HEK293T (cell line): ENCODE data around the gene TAS2R41.

Experiments used
- ARNT ChIP-seq: fragments of 450-650 bp; IDR thresholded peaks from 2 replicates; pipeline ENCODE4 v1.6.1; 2017; ENCODE audit warnings: mild to moderate bottlenecking
- BHLHE40 ChIP-seq: fragments of 450-650 bp; IDR thresholded peaks from 2 replicates; pipeline ENCODE4 v1.6.1; 2016; ENCODE audit warnings: mild to moderate bottlenecking, moderate library complexity, borderline replicate concordance
- CTBP1 ChIP-seq: fragments of 450-650 bp; IDR thresholded peaks from 2 replicates; pipeline ENCODE4 v1.6.1; 2016; ENCODE audit warnings: borderline replicate concordance
- FOXA1 ChIP-seq: fragments of 450-650 bp; IDR thresholded peaks from 2 replicates; pipeline ENCODE4 v1.6.1; 2016; ENCODE audit warnings: mild to moderate bottlenecking
- FOXM1 ChIP-seq: fragments of 450-650 bp; IDR thresholded peaks from 2 replicates; pipeline ENCODE4 v1.6.1; 2017; ENCODE audit warnings: mild to moderate bottlenecking, borderline replicate concordance
- HDGF ChIP-seq: fragments of 450-650 bp; IDR thresholded peaks from 2 replicates; pipeline ENCODE4 v1.6.1; 2017; ENCODE audit warnings: antibody characterized with exemption, borderline replicate concordance
- L3MBTL2 ChIP-seq: fragments of 450-650 bp; conservative IDR thresholded peaks from 2 replicates; pipeline ENCODE4 v1.6.1; 2016; ENCODE audit warnings: mild to moderate bottlenecking
- NFRKB ChIP-seq: fragments of 450-650 bp; IDR thresholded peaks from 2 replicates; pipeline ENCODE4 v1.6.1; 2016; ENCODE audit warnings: mild to moderate bottlenecking, moderate library complexity
- TARDBP ChIP-seq: fragments of 450-650 bp; IDR thresholded peaks from 2 replicates; pipeline ENCODE4 v1.6.1; 2016

DNA sequence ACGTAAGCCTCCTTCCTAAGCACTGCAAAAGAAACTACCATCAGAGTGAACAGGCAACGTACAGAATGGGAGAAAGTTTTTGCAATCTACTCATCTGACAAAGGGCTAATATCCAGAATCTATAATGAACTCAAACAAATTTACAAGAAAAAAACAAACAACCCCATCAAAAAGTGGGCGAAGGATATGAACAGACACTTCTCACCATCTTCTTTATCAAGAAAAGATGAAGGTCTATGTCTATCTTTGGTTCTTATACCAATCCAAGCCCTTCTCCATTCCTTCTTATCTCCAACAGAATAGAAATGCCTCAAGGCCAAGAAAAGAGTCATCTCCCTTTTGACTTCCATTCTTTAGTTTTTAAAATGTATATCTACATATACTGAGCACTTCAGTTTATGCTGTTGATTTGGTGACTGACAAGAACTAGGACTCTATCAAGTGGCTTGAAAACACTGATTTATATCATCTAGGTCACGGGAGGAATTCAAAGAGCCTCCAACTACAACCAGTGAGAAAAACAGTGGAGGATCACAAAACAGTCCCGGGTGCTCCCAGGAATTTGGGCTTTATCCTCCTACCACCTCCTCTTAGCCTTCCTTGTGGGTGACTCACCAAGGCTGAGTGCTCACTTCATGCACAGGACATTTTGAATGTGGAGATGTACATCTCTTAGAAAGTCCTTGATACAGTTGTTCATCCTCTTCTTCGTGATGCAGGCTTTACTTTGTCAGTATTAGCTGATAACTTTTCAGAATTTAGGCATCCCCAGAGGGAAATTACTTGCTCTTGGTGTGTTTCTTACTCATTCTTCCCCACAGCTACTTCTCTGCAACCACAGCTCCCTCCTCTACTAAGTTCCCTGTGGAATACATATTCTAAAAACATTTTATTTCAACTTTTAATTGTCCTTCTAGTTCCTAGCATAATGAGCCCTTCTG lies 15.4 kb downstream of the TAS2R41 start:
- no peak for TF ChIP-seq FOXM1
- no peak for TF ChIP-seq TARDBP
- no peak for TF ChIP-seq ARNT
- no peak for TF ChIP-seq BHLHE40
- no peak for TF ChIP-seq NFRKB
- TF ChIP-seq CTBP1: no peak
- no peak for TF ChIP-seq FOXA1
- TF ChIP-seq L3MBTL2: no peak
- TF ChIP-seq HDGF: no peak
